IMR-90 (cell line): Measurements from ENCODE around the gene PRSS22. TPM values are rescaled to one million over a fixed set of nuclear protein-coding genes. Genes with fewer than 3 reads are reported as not detected.

Experiments used
- ATAC-seq: fragments of 200-7000 bp; cut with Tn5 transposase; 2 replicates; pipeline ENCODE4 v1.9.1; 2020; ENCODE audit warnings: low read depth, mild to moderate bottlenecking, moderate library complexity
- BruUV-seq: library from RNA; stranded (reverse); fragments of 400-500 nt; replicated peaks from 2 replicates; lab custom pipeline; 2021; lab: Mats Ljungman, UMichigan
- CTCF ChIA-PET: fragments of 300-600 bp; formaldehyde crosslinking; extraction: SDS; loops from one replicate; lab custom pipeline; 2021; ENCODE audit warnings: antibody characterized with exemption; lab: Yijun Ruan, JAX
- POLR2A ChIA-PET: fragments of 300-600 bp; sonication (Branson Sonifier 250); formaldehyde crosslinking; loops from one replicate; lab custom pipeline; 2022; ENCODE audit warnings: antibody characterized with exemption; ENCODE audit not compliant: unreplicated experiment; lab: Charles Lee
- DNase-seq: peaks from one replicate; pipeline ENCODE4 v3.0.0; 2013
- H2AFZ ChIP-seq: replicated peaks from 2 replicates; pipeline ENCODE3; 2013; ENCODE audit warnings: low read length, mild to moderate bottlenecking; ENCODE audit not compliant: poor library complexity
- H2AK5ac ChIP-seq: 2 replicates; pipeline ENCODE4 v1.6.1; 2013; ENCODE audit warnings: low read depth, low read length, inconsistent platforms
- H2AK9ac ChIP-seq: replicated peaks from 2 replicates; pipeline ENCODE3; 2013; ENCODE audit warnings: mild to moderate bottlenecking, low read depth, low read length, moderate library complexity; ENCODE audit not compliant: poor library complexity
- H2BK120ac ChIP-seq: 2 replicates; pipeline ENCODE4 v1.6.1; 2013; ENCODE audit warnings: low read depth, low read length, inconsistent platforms
- H2BK15ac ChIP-seq: 3 replicates; pipeline ENCODE4 v1.6.1; 2013; ENCODE audit warnings: low read depth, low read length, inconsistent platforms
- H2BK20ac ChIP-seq: 2 replicates; pipeline ENCODE4 v1.6.1; 2013; ENCODE audit warnings: low read depth, mild to moderate bottlenecking, inconsistent platforms, low read length, moderate library complexity
- H2BK5ac ChIP-seq: 2 replicates; pipeline ENCODE4 v1.6.1; 2013; ENCODE audit warnings: mild to moderate bottlenecking, low read depth, low read length, inconsistent platforms; ENCODE audit not compliant: poor library complexity, severe bottlenecking
- H3K14ac ChIP-seq: replicated peaks from 2 replicates; pipeline ENCODE4 v1.6.1; 2013; ENCODE audit warnings: low read depth, low read length, inconsistent platforms
- H3K18ac ChIP-seq: 2 replicates; pipeline ENCODE4 v1.6.1; 2013; ENCODE audit warnings: low read depth, low read length, control low read depth
- H3K23ac ChIP-seq: 2 replicates; pipeline ENCODE4 v1.6.1; 2013; ENCODE audit warnings: low read depth, low read length, inconsistent platforms
- H3K27ac ChIP-seq: 2 replicates; pipeline ENCODE4 v1.5.1; 2013; ENCODE audit warnings: mild to moderate bottlenecking, control low read depth, low read length; ENCODE audit not compliant: insufficient read depth
- H3K27me3 ChIP-seq: 2 replicates; pipeline ENCODE4 v1.6.1; 2013; ENCODE audit warnings: low read length; ENCODE audit not compliant: control insufficient read depth, insufficient read depth
- H3K36me3 ChIP-seq: 2 replicates; pipeline ENCODE4 v1.6.1; 2013; ENCODE audit warnings: low read length, mixed read lengths; ENCODE audit not compliant: control insufficient read depth, insufficient read depth
- H3K4ac ChIP-seq: 2 replicates; pipeline ENCODE4 v1.6.1; 2013; ENCODE audit warnings: low read depth, low read length, inconsistent platforms
- H3K4me1 ChIP-seq: 2 replicates; pipeline ENCODE4 v1.6.1; 2013; ENCODE audit warnings: low read length, mixed read lengths; ENCODE audit not compliant: control insufficient read depth, insufficient read depth
- H3K4me2 ChIP-seq: 2 replicates; pipeline ENCODE4 v1.6.1; 2013; ENCODE audit warnings: low read depth, mild to moderate bottlenecking, control low read depth, low read length, moderate library complexity
- H3K4me3 ChIP-seq: 2 replicates; pipeline ENCODE4 v1.5.1; 2013; ENCODE audit warnings: low read depth, mild to moderate bottlenecking, control low read depth, low read length, moderate library complexity; ENCODE audit not compliant: insufficient read depth
- H3K56ac ChIP-seq: 2 replicates; pipeline ENCODE4 v1.6.1; 2013; ENCODE audit warnings: low read length, inconsistent platforms; ENCODE audit not compliant: insufficient read depth; ENCODE audit errors: extremely low read depth
- H3K79me1 ChIP-seq, 2 experiments: 2 replicates each; pipeline ENCODE4 v1.6.1; 2013; ENCODE audit warnings: low read length in 2 of 2, inconsistent platforms in 1 of 2, low read depth in 1 of 2
- H3K9ac ChIP-seq: 2 replicates; pipeline ENCODE4 v1.6.1; 2013; ENCODE audit warnings: low read depth, low read length, control low read depth
- H3K9me1 ChIP-seq: 2 replicates; pipeline ENCODE4 v1.6.1; 2013; ENCODE audit warnings: low read length, inconsistent platforms; ENCODE audit not compliant: insufficient read depth
- H3K9me3 ChIP-seq: 2 replicates; pipeline ENCODE4 v1.6.1; 2013; ENCODE audit warnings: low read length; ENCODE audit not compliant: control insufficient read depth, insufficient read depth
- H4K20me1 ChIP-seq: 2 replicates; pipeline ENCODE4 v1.6.1; 2013; ENCODE audit warnings: low read length, inconsistent platforms; ENCODE audit not compliant: insufficient read depth
- H4K5ac ChIP-seq: 2 replicates; pipeline ENCODE4 v1.6.1; 2013; ENCODE audit warnings: mild to moderate bottlenecking, low read depth, low read length, control low read depth
- H4K8ac ChIP-seq, 2 experiments: 2 replicates each; pipeline ENCODE4 v1.6.1; 2013; ENCODE audit warnings: low read depth in 2 of 2, low read length in 2 of 2, control low read depth in 1 of 2, inconsistent platforms in 1 of 2
- H4K91ac ChIP-seq: 2 replicates; pipeline ENCODE4 v1.6.1; 2013; ENCODE audit warnings: low read depth, low read length, inconsistent platforms; ENCODE audit not compliant: insufficient read depth
- BHLHE40 ChIP-seq: fragments of 150-350 bp; IDR thresholded peaks from 2 replicates; pipeline ENCODE4 v1.6.1; 2016; ENCODE audit warnings: mild to moderate bottlenecking, low read depth, low read length
- CTCF ChIP-seq: conservative IDR thresholded peaks from 2 replicates; pipeline ENCODE4 v1.5.1; 2012; ENCODE audit warnings: mild to moderate bottlenecking, low read depth, low read length, improper control_type of control experiment
- ELK1 ChIP-seq: fragments of 150-350 bp; IDR thresholded peaks from 2 replicates; pipeline ENCODE4 v1.6.1; 2016; ENCODE audit warnings: low read depth, mild to moderate bottlenecking, low read length, moderate library complexity, borderline replicate concordance
- FOS ChIP-seq: fragments of 150-350 bp; IDR thresholded peaks from 2 replicates; pipeline ENCODE4 v1.6.1; 2016; ENCODE audit warnings: low read depth, low read length
- MAFK ChIP-seq: IDR thresholded peaks from 2 replicates; pipeline ENCODE4 v1.6.1; 2012; ENCODE audit warnings: low read depth, low read length, improper control_type of control experiment
- MAZ ChIP-seq: IDR thresholded peaks from 2 replicates; pipeline ENCODE4 v1.6.1; 2012; ENCODE audit warnings: low read depth, mild to moderate bottlenecking, low read length, improper control_type of control experiment, moderate library complexity, borderline replicate concordance
- MXI1 ChIP-seq: IDR thresholded peaks from 2 replicates; pipeline ENCODE4 v1.6.1; 2012; ENCODE audit warnings: low read depth, mild to moderate bottlenecking, low read length, moderate library complexity, borderline replicate concordance
- RFX5 ChIP-seq: IDR thresholded peaks from 2 replicates; pipeline ENCODE4 v1.8.0; 2012; ENCODE audit warnings: low read depth, mild to moderate bottlenecking, low read length, moderate library complexity
- WGBS, 2 experiments: methylation state at CpG; one replicate each; pipeline versions ENCODE4 v1.1.5 to v1.1.7; 2013; ENCODE audit warnings: missing lambda C conversion rate in 2 of 2; ENCODE audit not compliant: insufficient read length in 1 of 2; ENCODE audit errors: extremely low coverage in 2 of 2; 5-methylcytosine and 5-hydroxymethylcytosine counted together
- dilution Hi-C: fragments of 300-500 bp; cut with HindIII; formaldehyde crosslinking; loops from one replicate; pipeline ENCODE4 v1.14.3; 2018; ENCODE audit warnings: low sequenced_read_pairs; ENCODE audit not compliant: unreplicated experiment
- in situ Hi-C: fragments of 300-500 bp; cut with MboI; formaldehyde crosslinking; loops from 3 replicates; pipeline ENCODE4 v1.14.3; 2019; ENCODE audit warnings: low sequenced_read_pairs, inconsistent platforms, mixed read lengths
- intact Hi-C: fragments of 100-400 bp; cut with micrococcal nuclease; formaldehyde crosslinking; loops from 2 replicates; pipeline ENCODE4 v1.10.0; 2022
- polyA plus RNA-seq, 3 experiments: library from polyadenylated mRNA; depleted of rRNA; stranded (reverse); fragments of >200 nt; gene quantifications; 2 replicates each; pipeline ENCODE4 v1.2.3, GENCODE V29; 2012; ENCODE audit warnings: low replicate concordance in 1 of 3
- total RNA-seq: library from RNA; depleted of rRNA; stranded (reverse); fragments of >200 nt; gene quantifications from 2 replicates; pipeline ENCODE4 v1.2.3, GENCODE V29; 2012

PRSS22 gene
- total and polyA plus RNA-seq, 2 of the 4 experiments (the other 2 are of a cell fraction) = not detected

GRCh38 chr16:2838928-2839327, 19.0 kb downstream of the PRSS22 start (continued):
- peak; percentile 97 for TF ChIP-seq CTCF

GRCh38 chr16:2836646-2837508, 21.1 kb downstream of the PRSS22 start:
- Histone ChIP-seq H3K4me3 (no peak overlapping the region), H3K4ac (peak overlapping the region; percentile 62), H2BK5ac (peak overlapping the region; percentile 85), H3K9me1 (peaks cover 10% of the 10 kb centered on the region), H3K18ac (no peak overlapping the region), H2BK120ac (peak overlapping the region; percentile 71), H2AK5ac (peak overlapping the region; percentile 49), H3K14ac (0 out of 2 replicates have a peak overlapping the region, but pooled peaks have one; percentile 19), H3K56ac (no peak overlapping the region), H2AK9ac (no peak overlapping the region), H2AFZ (no peak overlapping the region), H3K4me1 (peaks cover 10% of the 10 kb centered on the region), H3K27ac (no peak overlapping the region), H3K36me3 (no peaks in the 10 kb centered on the region), H2BK15ac (peak overlapping the region; percentile 21; the same call in 2 of the 3 replicates), H4K20me1 (peaks cover 7% of the 10 kb centered on the region; the same call in 1 of the 2 replicates), H2BK20ac (peak overlapping the region; percentile 51), H3K79me1 (no peaks in the 10 kb centered on the region), H3K27me3 (peaks cover 5% of the 10 kb centered on the region; the same call in 1 of the 2 replicates), H3K9ac (no peak overlapping the region), H3K23ac (no peak overlapping the region), H3K4me2 (no peak overlapping the region), H4K91ac (peak overlapping the region; percentile 50; the same call in 1 of the 2 replicates), H4K5ac (no peak overlapping the region), H3K9me3 (no peaks in the 10 kb centered on the region), H4K8ac (peak overlapping the region in 1 of 2 experiments; percentile 0; a peak in 1 of 4 replicates)
- dilution Hi-C loops (no loop called here), in situ Hi-C loops (loop anchor here (10.0 kb wide), 1 partner anchor 78 kb away; the partner anchor contains the start of gene FLYWCH1), intact Hi-C loops (loop anchor here (5.0 kb wide), 1 partner anchor 45 kb away; no protein-coding TSS in a partner anchor)
- DNase-seq (no peak), ATAC-seq (no peak)
- ChIA-PET POLR2A (no interaction called here), CTCF (no interaction called here)
- WGBS, 2 experiments = 98% methylated on average over 4 of the region's 13 CpGs; no CpG with 5 or more reads in 1 of the 2 experiments
- no TSS peak for BruUV-seq
- TF ChIP-seq RFX5 (no peak), MAFK (no peak), CTCF (no peak), ELK1 (no peak), BHLHE40 (no peak), MAZ (no peak), MXI1 (no peak), FOS (no peak)
